NT2/D1 (cell line): Measurements from ENCODE around the gene CCER1.

Source experiments
- SUZ12 ChIP-seq: IDR thresholded peaks from 2 replicates; pipeline ENCODE4 v1.6.1; 2011; ENCODE audit not compliant: insufficient read length, insufficient read depth; ENCODE audit errors: extremely low read depth
- YY1 ChIP-seq: IDR thresholded peaks from 2 replicates; pipeline ENCODE4 v1.6.1; 2011; ENCODE audit not compliant: insufficient read length, insufficient read depth
- ZNF274 ChIP-seq: IDR thresholded peaks from 2 replicates; pipeline ENCODE4 v1.6.1; 2011; ENCODE audit warnings: mild to moderate bottlenecking, low read depth, low read length

DNA sequence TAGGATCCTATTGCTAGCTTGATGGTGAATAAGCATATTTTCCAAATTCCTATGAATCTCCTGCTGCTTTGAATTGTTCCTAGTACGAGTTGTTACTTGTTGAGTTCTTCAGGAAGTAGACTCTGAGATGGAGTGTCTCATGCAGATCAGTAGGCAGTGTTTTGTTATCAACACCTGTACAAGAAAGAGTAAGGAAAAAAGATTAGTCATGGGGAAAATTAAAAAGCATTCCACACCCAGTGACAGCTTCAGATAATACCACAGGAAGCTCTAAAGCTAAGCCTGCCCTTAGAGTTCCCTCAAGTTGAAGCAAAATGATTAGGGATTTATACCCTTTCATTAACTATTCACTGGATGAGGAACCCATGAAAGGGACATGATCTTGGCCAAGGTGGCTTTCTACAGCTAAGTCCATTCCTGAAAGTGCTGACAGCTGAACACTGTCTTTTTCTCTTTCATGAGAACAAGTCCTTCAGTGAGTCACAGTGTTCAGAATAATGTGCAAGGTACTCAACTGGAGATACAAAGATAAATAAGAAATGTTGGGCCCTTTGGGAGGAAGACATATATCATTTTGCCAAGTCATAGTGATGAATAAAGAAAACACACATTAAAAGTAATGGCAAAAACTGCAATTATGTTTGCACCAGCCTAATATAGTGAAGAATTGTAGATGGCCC, 49.1 kb downstream of the CCER1 start:
- TF ChIP-seq ZNF274: no peak
- no peak for TF ChIP-seq YY1
- no peak for TF ChIP-seq SUZ12
